NK-92 treated with Interleukin-12 subunit alpha and Interleukin-12 subunit beta, amount 100 ng/mL, for 24 hours (cell line): ENCODE measurements around the gene MAIP1.
A peak's percentile ranks its signal among the peaks of the same experiment; 100 is the strongest.

Source experiments
- DNase-seq: peaks from one replicate; lab custom pipeline; 2025; lab: John Stamatoyannopoulos, UW

Gene MAIP1

GRCh38 chr2:199950396-199950795 lies 5.0 kb upstream of the MAIP1 start:
- DNase-seq, result no peak

- DNase-seq, result no peak
Measured at GRCh38 chr2:199951023-199951422, 4.4 kb upstream of the MAIP1 start.

- no peak for DNase-seq
Measured at GRCh38 chr2:199955007-199955338, 409 bp upstream of the MAIP1 start.

- DNase-seq, result no peak
Measured at GRCh38 chr2:199956062-199956380, 639 bp downstream of the MAIP1 start.

- DNase-seq, result no peak
Measured at GRCh38 chr2:199958014-199958413, 2.6 kb downstream of the MAIP1 start.

GRCh38 chr2:199962203-199962602 lies 6.8 kb downstream of the MAIP1 start:
- no peak for DNase-seq

GRCh38 chr2:199966405-199966804 lies 11.0 kb downstream of the MAIP1 start:
- no peak for DNase-seq

GRCh38 chr2:199966976-199967375 lies 11.6 kb downstream of the MAIP1 start:
- no peak for DNase-seq

GRCh38 chr2:199968126-199968525 lies 12.7 kb downstream of the MAIP1 start:
- no peak for DNase-seq

GRCh38 chr2:199972088-199972626 lies 16.8 kb downstream of the MAIP1 start:
- DNase-seq, result no peak

- no peak for DNase-seq
Measured at GRCh38 chr2:199973703-199974102, 18.3 kb downstream of the MAIP1 start.

- no peak for DNase-seq
Measured at GRCh38 chr2:199975273-199975895, 20.0 kb downstream of the MAIP1 start.

GRCh38 chr2:199977984-199978415 lies 22.6 kb downstream of the MAIP1 start:
- DNase-seq, result peak; percentile 31

- DNase-seq, result no peak
Measured at GRCh38 chr2:199979398-199979797, 24.0 kb downstream of the MAIP1 start.

- DNase-seq, result peak; percentile 43
Measured at GRCh38 chr2:199979832-199980628, 24.6 kb downstream of the MAIP1 start.

- no peak for DNase-seq
Measured at GRCh38 chr2:199982126-199982843, 26.9 kb downstream of the MAIP1 start.

GRCh38 chr2:199983534-199983933 lies 28.2 kb downstream of the MAIP1 start:
- DNase-seq, result no peak

- no peak for DNase-seq
Measured at GRCh38 chr2:199984159-199984558, 28.8 kb downstream of the MAIP1 start.

GRCh38 chr2:199984755-199985154 lies 29.4 kb downstream of the MAIP1 start:
- DNase-seq, result no peak

- DNase-seq, result peak; percentile 3
Measured at GRCh38 chr2:199985625-199986207, 30.3 kb downstream of the MAIP1 start.

GRCh38 chr2:199987586-199987985 lies 32.2 kb downstream of the MAIP1 start:
- DNase-seq, result no peak

GRCh38 chr2:199988151-199988550 lies 32.8 kb downstream of the MAIP1 start:
- DNase-seq, result no peak

GRCh38 chr2:199989822-199990221 lies 34.4 kb downstream of the MAIP1 start:
- no peak for DNase-seq
